ENCODE measurements around the gene AGRP. TPM values are rescaled to one million over a fixed set of nuclear protein-coding genes. Genes with fewer than 3 reads are reported as not detected.

Gene AGRP
- total and polyA plus RNA-seq, 8 donors = 0.18 to 1.9 (median 0.37) TPM; not detected in 1

GRCh38 chr16:67470359-67470758 lies 13.0 kb downstream of the AGRP start:
- no peak overlapping the region for H3K27ac ChIP-seq
- no peak overlapping the region for H3K4me3 ChIP-seq
- intact Hi-C loops (cut with DNase I) = no loop called here
- DNase-seq (peak in 3 of 4 donors; percentile 56 to 88 (median 87)), ATAC-seq (peak; percentile 73)
- TF ChIP-seq, protein P1, sequence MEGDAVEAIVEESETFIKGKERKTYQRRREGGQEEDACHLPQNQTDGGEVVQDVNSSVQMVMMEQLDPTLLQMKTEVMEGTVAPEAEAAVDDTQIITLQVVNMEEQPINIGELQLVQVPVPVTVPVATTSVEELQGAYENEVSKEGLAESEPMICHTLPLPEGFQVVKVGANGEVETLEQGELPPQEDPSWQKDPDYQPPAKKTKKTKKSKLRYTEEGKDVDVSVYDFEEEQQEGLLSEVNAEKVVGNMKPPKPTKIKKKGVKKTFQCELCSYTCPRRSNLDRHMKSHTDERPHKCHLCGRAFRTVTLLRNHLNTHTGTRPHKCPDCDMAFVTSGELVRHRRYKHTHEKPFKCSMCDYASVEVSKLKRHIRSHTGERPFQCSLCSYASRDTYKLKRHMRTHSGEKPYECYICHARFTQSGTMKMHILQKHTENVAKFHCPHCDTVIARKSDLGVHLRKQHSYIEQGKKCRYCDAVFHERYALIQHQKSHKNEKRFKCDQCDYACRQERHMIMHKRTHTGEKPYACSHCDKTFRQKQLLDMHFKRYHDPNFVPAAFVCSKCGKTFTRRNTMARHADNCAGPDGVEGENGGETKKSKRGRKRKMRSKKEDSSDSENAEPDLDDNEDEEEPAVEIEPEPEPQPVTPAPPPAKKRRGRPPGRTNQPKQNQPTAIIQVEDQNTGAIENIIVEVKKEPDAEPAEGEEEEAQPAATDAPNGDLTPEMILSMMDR (IDR thresholded peaks at IDR 0.05) = no peak
- H3K4me1 ChIP-seq = peaks cover 19 to 97% of the 10 kb centered on the region in 2 donors
- no peaks in the 10 kb centered on the region for H3K27me3 ChIP-seq
- H3K9me3 ChIP-seq = no peaks in the 10 kb centered on the region
- H3K36me3 ChIP-seq = no peaks in the 10 kb centered on the region

DNA sequence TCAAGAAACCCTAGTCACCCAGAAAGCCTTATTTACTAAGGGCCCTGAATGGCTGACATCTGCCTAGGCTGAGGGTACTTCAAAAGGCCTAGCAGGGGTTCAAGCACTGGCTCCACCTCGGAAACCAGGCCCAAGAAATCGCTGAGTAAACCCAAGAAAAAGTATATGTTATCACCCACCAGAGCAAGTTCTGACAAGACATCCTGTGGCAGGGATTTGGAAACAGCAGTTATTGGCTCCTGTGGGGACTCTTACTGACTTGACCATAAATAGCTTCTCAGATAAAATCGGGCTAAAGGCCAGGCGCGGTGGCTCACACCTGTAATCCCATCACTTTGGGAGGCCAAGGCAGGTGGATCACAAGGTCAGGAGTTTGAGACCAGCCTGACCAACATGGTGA lies 14.6 kb downstream of the AGRP start:
- DNase-seq (no peak), ATAC-seq (peak; percentile 24)
- peak overlapping the region in 1 of 2 donors; percentile 50 for H3K27ac ChIP-seq
- peaks cover 19 to 94% of the 10 kb centered on the region in 2 donors for H3K4me1 ChIP-seq
- no peak overlapping the region for H3K4me3 ChIP-seq
- no peaks in the 10 kb centered on the region for H3K9me3 ChIP-seq
- intact Hi-C loops (cut with DNase I) = loop anchor here in 1 of 2 donors (5.0 kb wide), 1 partner anchor 41 kb away; no protein-coding TSS in a partner anchor
- peaks cover 0 to 6% of the 10 kb centered on the region in 2 donors for H3K36me3 ChIP-seq
- TF ChIP-seq, protein P1 (IDR thresholded peaks at IDR 0.05) = no peak
- H3K27me3 ChIP-seq = no peaks in the 10 kb centered on the region

GRCh38 chr16:67466581-67466980 lies 16.8 kb downstream of the AGRP start:
- Histone ChIP-seq H3K9me3 (no peaks in the 10 kb centered on the region), H3K4me3 (no peak overlapping the region), H3K27me3 (no peaks in the 10 kb centered on the region), H3K4me1 (peaks cover 14 to 92% of the 10 kb centered on the region in 2 donors), H3K27ac (no peak overlapping the region), H3K36me3 (peaks cover 0 to 6% of the 10 kb centered on the region in 2 donors)
- DNase-seq (peak in 1 of 4 donors; percentile 11), ATAC-seq (no peak)
- TF ChIP-seq, protein P1 (IDR thresholded peaks at IDR 0.05) = no peak
- intact Hi-C loops (cut with DNase I) = loop anchor here in 1 of 2 donors (5.0 kb wide), 1 partner anchor 39 kb away; no protein-coding TSS in a partner anchor

DNA sequence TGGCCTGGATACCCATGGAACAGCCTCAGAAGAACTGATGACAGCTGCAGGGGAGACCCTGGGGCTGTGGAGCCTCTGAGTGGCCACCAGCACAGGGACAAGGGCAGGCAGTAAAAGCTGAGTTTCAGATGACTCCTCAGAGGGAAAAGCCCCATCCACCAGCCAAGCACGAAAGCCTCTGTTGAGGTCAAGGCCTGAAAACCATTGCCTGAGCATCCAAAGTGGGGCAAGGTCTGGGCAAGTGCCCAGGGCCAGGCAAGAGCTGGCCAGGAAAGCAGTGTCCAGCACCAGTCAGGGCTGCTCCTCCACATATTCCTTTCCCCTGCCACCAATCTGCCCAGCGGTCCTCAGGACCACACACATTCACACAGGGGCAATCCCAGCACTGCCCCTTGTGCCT lies 18.8 kb downstream of the AGRP start:
- Histone ChIP-seq H3K36me3 (peaks cover 0 to 17% of the 10 kb centered on the region in 2 donors), H3K4me3 (no peak overlapping the region), H3K4me1 (peaks cover 21 to 92% of the 10 kb centered on the region in 2 donors), H3K27ac (no peak overlapping the region), H3K27me3 (no peaks in the 10 kb centered on the region), H3K9me3 (no peaks in the 10 kb centered on the region)
- DNase-seq (peak in 1 of 4 donors; percentile 10), ATAC-seq (no peak)
- intact Hi-C loops (cut with DNase I) = no loop called here
- TF ChIP-seq, protein P1 (IDR thresholded peaks at IDR 0.05) = no peak

GRCh38 chr16:67463691-67464090 lies 19.7 kb downstream of the AGRP start:
- Histone ChIP-seq H3K36me3 (peaks cover 0 to 17% of the 10 kb centered on the region in 2 donors), H3K27me3 (no peaks in the 10 kb centered on the region), H3K9me3 (no peaks in the 10 kb centered on the region), H3K4me3 (no peak overlapping the region), H3K4me1 (peaks cover 30 to 92% of the 10 kb centered on the region in 2 donors), H3K27ac (no peak overlapping the region)
- TF ChIP-seq, protein P1 (IDR thresholded peaks at IDR 0.05) = no peak
- DNase-seq (peak in 1 of 4 donors; percentile 38), ATAC-seq (no peak)
- intact Hi-C loops (cut with DNase I) = no loop called here
